Thyroid gland (tissue), 4 donors: ENCODE data around the gene LRRC4. TPM values are rescaled to one million over a fixed set of nuclear protein-coding genes. Genes with fewer than 3 reads are reported as not detected.
A peak's percentile ranks its signal among the peaks of the same experiment; 100 is the strongest.

ENCODE experiments used
- DNase-seq, 2 donors: peaks; one replicate each; pipeline ENCODE4 v3.0.0-alpha.2; 2019
- H3K27ac ChIP-seq, 3 donors: fragments of 200-600 bp; sonication (generic); 1 replicate in 2 of 3; 2 replicates in 1 of 3; pipeline ENCODE4 v1.5.1; 2016 to 2019; ENCODE audit warnings: mild to moderate bottlenecking in 1 of 3, moderate library complexity in 1 of 3
- H3K27me3 ChIP-seq: fragments of 200-600 bp; sonication (generic); one replicate; pipeline ENCODE4 v1.5.1; 2019
- H3K36me3 ChIP-seq, 2 donors: fragments of 200-600 bp; sonication (generic); one replicate each; pipeline ENCODE4 v1.5.1; 2016 to 2019
- H3K4me1 ChIP-seq, 2 donors: fragments of 200-600 bp; sonication (generic); one replicate each; pipeline ENCODE4 v1.5.1; 2017 to 2019
- H3K4me3 ChIP-seq, 3 donors: fragments of 200-600 bp; sonication (generic); replicated peaks in 1 of 3; 1 replicate in 2 of 3; 2 replicates in 1 of 3; pipeline ENCODE4 v1.5.1; 2016; ENCODE audit warnings: mild to moderate bottlenecking in 1 of 3
- H3K9me3 ChIP-seq: fragments of 200-600 bp; sonication (generic); one replicate; pipeline ENCODE4 v1.5.1; 2017
- CTCF ChIP-seq, 6 experiments: fragments of 200-600 bp in 3 of 6; fragments of 450-650 bp in 3 of 6; sonication (generic) in 3 of 6; IDR thresholded peaks; one replicate each; pipeline ENCODE4 v1.5.1; 2016 to 2019; ENCODE audit warnings: antibody characterized with exemption in 6 of 6, mild to moderate bottlenecking in 2 of 6, inconsistent platforms in 1 of 6, moderate library complexity in 1 of 6
- POLR2A ChIP-seq, 2 donors: fragments of 450-650 bp; IDR thresholded peaks; one replicate each; pipeline ENCODE4 v1.6.1; 2017; ENCODE audit warnings: antibody characterized with exemption in 2 of 2, mild to moderate bottlenecking in 2 of 2, moderate library complexity in 1 of 2
- WGBS, 2 donors: methylation state at CpG; one replicate each; pipeline ENCODE4 v1.1.5; 2017; 5-methylcytosine and 5-hydroxymethylcytosine counted together
- intact Hi-C: fragments of 100-400 bp; cut with DNase I; formaldehyde crosslinking; loops from one replicate; pipeline ENCODE4 v1.15.1; 2023
- total RNA-seq, 4 donors: library from RNA; depleted of rRNA; stranded (reverse); fragments of >200 nt; gene quantifications; one replicate each; pipeline ENCODE4 v1.2.3, GENCODE V29; 2016

Gene LRRC4
- total RNA-seq, 4 donors from 2014 or later: 0.39 to 3.7 (median 0.95) TPM

- no peaks in the 10 kb centered on the region for H3K36me3 ChIP-seq
- intact Hi-C loops: no loop called here
- H3K27me3 ChIP-seq: no peaks in the 10 kb centered on the region
- peaks cover under 1% of the 10 kb centered on the region in 2 donors for H3K4me1 ChIP-seq
- H3K27ac ChIP-seq: no peak overlapping the region
- H3K4me3 ChIP-seq: no peak overlapping the region
- TF ChIP-seq CTCF (IDR thresholded peaks at IDR 0.05): no peak
- no peak for TF ChIP-seq POLR2A (IDR thresholded peaks at IDR 0.05)
- no peak for DNase-seq
- 96 to 97% methylated on average over 8 of the region's 8 CpGs for WGBS, 2 donors
- H3K9me3 ChIP-seq: no peaks in the 10 kb centered on the region
Measured at GRCh38 chr7:128037880-128038619, 6.8 kb upstream of the LRRC4 start.

- 96 to 100% methylated on average over 2 of the region's 2 CpGs for WGBS, 2 donors
- H3K4me1 ChIP-seq: peaks cover 6 to 10% of the 10 kb centered on the region in 2 donors
- no peak for TF ChIP-seq CTCF (IDR thresholded peaks at IDR 0.05)
- H3K4me3 ChIP-seq: no peak overlapping the region
- no peaks in the 10 kb centered on the region for H3K27me3 ChIP-seq
- H3K9me3 ChIP-seq: no peaks in the 10 kb centered on the region
- H3K27ac ChIP-seq: no peak overlapping the region
- no peak for DNase-seq
- H3K36me3 ChIP-seq: no peaks in the 10 kb centered on the region
- intact Hi-C loops: no loop called here
Measured at GRCh38 chr7:128037081-128037480, 5.8 kb upstream of the LRRC4 start.

GRCh38 chr7:128036226-128036940 is 5.1 kb upstream of the LRRC4 start:
- Histone ChIP-seq H3K9me3 (no peaks in the 10 kb centered on the region), H3K4me3 (no peak overlapping the region), H3K27ac (no peak overlapping the region), H3K36me3 (no peaks in the 10 kb centered on the region), H3K27me3 (no peaks in the 10 kb centered on the region), H3K4me1 (peaks cover 6 to 10% of the 10 kb centered on the region in 2 donors)
- DNase-seq: no peak
- 86 to 92% methylated on average over 4 of the region's 4 CpGs for WGBS, 2 donors
- intact Hi-C loops: no loop called here
- TF ChIP-seq POLR2A (IDR thresholded peaks at IDR 0.05) (no peak), CTCF (IDR thresholded peaks at IDR 0.05) (no peak)

GRCh38 chr7:128035712-128036111 is 4.5 kb upstream of the LRRC4 start:
- H3K4me1 ChIP-seq: peaks cover 8 to 15% of the 10 kb centered on the region in 2 donors
- intact Hi-C loops: no loop called here

More at GRCh38 chr7:128035712-128036111, 4.5 kb upstream of the LRRC4 start:
- H3K4me3 ChIP-seq: no peak overlapping the region
- WGBS, 2 donors: 80 to 83% methylated on average over 3 of the region's 3 CpGs
- no peak for DNase-seq
- no peak overlapping the region for H3K27ac ChIP-seq
- no peak for TF ChIP-seq POLR2A (IDR thresholded peaks at IDR 0.05)
- TF ChIP-seq CTCF (IDR thresholded peaks at IDR 0.05): peak in 1 of 6 experiments; percentile 15
- H3K36me3 ChIP-seq: no peaks in the 10 kb centered on the region
- H3K9me3 ChIP-seq: no peaks in the 10 kb centered on the region
- no peaks in the 10 kb centered on the region for H3K27me3 ChIP-seq
